ENCODE results near the gene TSPAN12.

DNA sequence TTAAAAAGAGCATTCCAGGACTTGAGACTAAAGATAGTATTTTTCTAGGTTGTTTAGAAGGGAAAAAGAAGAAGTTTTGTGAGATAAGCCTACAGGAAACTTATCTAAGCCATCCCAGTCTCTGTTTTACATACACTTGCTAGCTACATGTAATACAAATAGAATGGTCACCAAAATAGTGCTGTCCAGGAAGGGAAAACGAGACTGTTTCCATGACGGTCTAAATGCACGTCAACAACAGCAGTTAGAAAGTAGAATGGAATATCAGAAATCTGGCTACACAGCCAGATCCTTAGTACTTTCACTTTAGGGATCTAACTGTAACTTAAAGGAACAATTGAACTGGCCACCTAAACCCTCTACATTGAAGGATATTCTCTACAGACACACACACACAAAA is 117.6 kb downstream of the TSPAN12 start:
- TF ChIP-seq CTCF (conservative IDR thresholded peaks at IDR 0.05 in 1 of 2, IDR thresholded peaks at IDR 0.05 in 1 of 2; ENCODE audit: low read depth in 1 of 2, low read length in 2 of 2) (no peak), EZH2 (IDR thresholded peaks at IDR 0.05; ENCODE audit: low read length, missing control alignments) (no peak)
